Ovary (tissue), 9 donors: ENCODE measurements around the gene USP31. TPM values are rescaled to one million over a fixed set of nuclear protein-coding genes. Genes with fewer than 3 reads are reported as not detected.

Experiments
- DNase-seq, 5 donors: peaks; one replicate each; pipeline ENCODE4 v3.0.0-alpha.2; 2019 to 2020
- H3K27ac ChIP-seq, 2 donors: fragments of 200-600 bp; one replicate each; pipeline versions ENCODE4 v1.5.1 to v1.8.0; 2019 to 2022
- H3K27me3 ChIP-seq: fragments of 200-600 bp; one replicate; pipeline ENCODE4 v1.8.0; 2022
- H3K36me3 ChIP-seq: fragments of 200-600 bp; sonication (generic); one replicate; pipeline ENCODE4 v1.5.1; 2019
- H3K4me1 ChIP-seq: one replicate; pipeline ENCODE4 v1.8.1; 2013; ENCODE audit warnings: mild to moderate bottlenecking, moderate library complexity; ENCODE audit not compliant: insufficient read depth
- H3K4me3 ChIP-seq: fragments of 200-600 bp; sonication (generic); one replicate; pipeline ENCODE4 v1.5.1; 2017
- H3K9me3 ChIP-seq, 2 donors: fragments of 200-600 bp in 1 of 2; sonication (generic) in 1 of 2; one replicate each; pipeline versions ENCODE4 v1.5.1 to v1.8.1; 2013 to 2019; ENCODE audit warnings: mild to moderate bottlenecking in 1 of 2, moderate library complexity in 1 of 2
- EP300 ChIP-seq: sonication (generic); formaldehyde crosslinking; IDR thresholded peaks from one replicate; pipeline ENCODE4 v1.6.1; 2017; ENCODE audit warnings: antibody characterized with exemption
- POLR2A ChIP-seq: fragments of 450-650 bp; IDR thresholded peaks from one replicate; pipeline ENCODE4 v1.6.1; 2017; ENCODE audit warnings: antibody characterized with exemption, mild to moderate bottlenecking, moderate library complexity
- WGBS, 3 donors: extraction: QIAGEN DNeasy Blood & Tissue Kit in 1 of 3; methylation state at CpG; one replicate each; pipeline versions ENCODE4 v1.1.5 to v1.1.7; 2013 to 2017; 5-methylcytosine and 5-hydroxymethylcytosine counted together
- intact Hi-C, 4 donors: fragments of 100-400 bp; cut with DNase I; formaldehyde crosslinking; loops; one replicate each; pipeline versions ENCODE4 v1.11.0 to v1.15.1; 2022 to 2023
- polyA plus RNA-seq, 2 donors: library from polyadenylated mRNA; stranded (reverse); fragments of 200-250 nt in 1 of 2; fragments of 350-450 nt in 1 of 2; fragmentation: Illumina TruSeq in 1 of 2; extraction: RNeasy Lipid Tissue Mini Kit (QIAGEN cat#74804) in 1 of 2; gene quantifications; one replicate each; pipeline ENCODE4 v1.2.3, GENCODE V29; 2013 to 2014
- total RNA-seq, 7 donors: library from RNA; depleted of rRNA in 2 of 7; stranded (reverse); fragments of >200 nt in 2 of 7; fragmentation: NEBNext Ultra II Directional in 3 of 7; extraction: Animal tissue kit (Norgen Biotek cat#: 25700) in 3 of 7; gene quantifications; one replicate each; pipeline versions ENCODE4 v1.1.0 to v1.2.4, GENCODE V29; 2016 to 2023
- TF ChIP-seq, protein P1 (sequence below), 3 donors: fragments of 450-650 bp in 2 of 3; fragments of 200-600 bp in 1 of 3; IDR thresholded peaks; one replicate each; pipeline versions ENCODE4 v1.5.1 to v1.8.0; 2016 to 2022; ENCODE audit warnings: antibody characterized with exemption in 3 of 3, mild to moderate bottlenecking in 1 of 3
- donor health status: DM: no; HTN: no; CAD: no; lungs with moderate emphysema.
- donor health status: DM: no; HTN: no; CAD: no.
- donor health status: Bipolar disorder and iron deficiency.
- donor health status: DM: yes; HTN: yes; CAD: no.
- donor health status: DM: no; HTN: no; CAD: no.
- donor health status: DM: yes; HTN: yes; CAD: no.

Gene USP31
- total and polyA plus RNA-seq, 9 donors = 1.5 to 10.6 (median 7.3) TPM

DNA sequence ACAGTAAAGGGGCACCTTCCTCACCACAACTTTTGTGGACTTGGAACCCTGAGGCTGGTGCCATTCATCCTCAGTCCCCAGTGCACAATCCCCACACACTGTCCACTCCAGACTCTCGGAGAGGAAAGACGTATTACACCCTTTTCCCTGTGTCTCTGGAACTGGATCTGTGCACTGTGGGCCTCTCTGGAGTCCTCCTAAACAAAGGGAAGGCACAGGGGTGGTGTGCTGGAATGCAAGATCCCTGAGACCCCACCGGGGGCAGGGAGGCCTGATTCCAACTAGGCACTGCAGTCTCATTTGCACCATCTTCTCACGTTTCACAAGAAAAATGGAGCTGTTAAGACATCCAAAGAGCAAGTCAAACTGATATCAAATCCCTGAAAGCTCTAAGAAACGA is 89.8 kb downstream of the USP31 start:
- no peaks in the 10 kb centered on the region for H3K27me3 ChIP-seq
- no peak for DNase-seq
- TF ChIP-seq, protein P1, sequence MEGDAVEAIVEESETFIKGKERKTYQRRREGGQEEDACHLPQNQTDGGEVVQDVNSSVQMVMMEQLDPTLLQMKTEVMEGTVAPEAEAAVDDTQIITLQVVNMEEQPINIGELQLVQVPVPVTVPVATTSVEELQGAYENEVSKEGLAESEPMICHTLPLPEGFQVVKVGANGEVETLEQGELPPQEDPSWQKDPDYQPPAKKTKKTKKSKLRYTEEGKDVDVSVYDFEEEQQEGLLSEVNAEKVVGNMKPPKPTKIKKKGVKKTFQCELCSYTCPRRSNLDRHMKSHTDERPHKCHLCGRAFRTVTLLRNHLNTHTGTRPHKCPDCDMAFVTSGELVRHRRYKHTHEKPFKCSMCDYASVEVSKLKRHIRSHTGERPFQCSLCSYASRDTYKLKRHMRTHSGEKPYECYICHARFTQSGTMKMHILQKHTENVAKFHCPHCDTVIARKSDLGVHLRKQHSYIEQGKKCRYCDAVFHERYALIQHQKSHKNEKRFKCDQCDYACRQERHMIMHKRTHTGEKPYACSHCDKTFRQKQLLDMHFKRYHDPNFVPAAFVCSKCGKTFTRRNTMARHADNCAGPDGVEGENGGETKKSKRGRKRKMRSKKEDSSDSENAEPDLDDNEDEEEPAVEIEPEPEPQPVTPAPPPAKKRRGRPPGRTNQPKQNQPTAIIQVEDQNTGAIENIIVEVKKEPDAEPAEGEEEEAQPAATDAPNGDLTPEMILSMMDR (IDR thresholded peaks at IDR 0.05) = no peak
- TF ChIP-seq POLR2A (no peak), EP300 (no peak)
- no peaks in the 10 kb centered on the region for H3K36me3 ChIP-seq
- intact Hi-C loops = no loop called here
- no peaks in the 10 kb centered on the region for H3K4me1 ChIP-seq
- no peaks in the 10 kb centered on the region for H3K9me3 ChIP-seq
- H3K27ac ChIP-seq = no peak overlapping the region
- 43 to 52% (median 49%) methylated on average over 5 of the region's 5 CpGs for WGBS, 3 donors
- H3K4me3 ChIP-seq = no peak overlapping the region

DNA sequence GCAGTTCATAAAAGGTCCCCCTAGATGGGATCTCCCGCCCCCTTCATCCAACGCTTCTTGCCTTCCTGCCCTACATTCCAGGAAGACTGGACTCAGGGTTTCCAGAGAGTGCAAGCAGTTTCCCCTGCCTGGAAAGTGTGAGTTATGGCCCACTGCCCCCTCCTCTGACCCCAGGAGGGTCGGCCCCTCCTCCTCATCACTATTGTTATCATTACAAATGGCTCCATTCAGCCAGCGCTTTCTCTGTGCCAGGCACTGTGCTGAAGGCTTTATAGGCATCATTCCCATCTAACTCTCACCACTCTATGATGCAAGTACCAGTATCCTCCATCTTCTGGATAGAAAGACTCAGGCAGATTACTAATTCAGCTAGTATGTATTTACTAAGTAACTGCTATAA is 90.7 kb downstream of the USP31 start:
- no peak for DNase-seq
- H3K27me3 ChIP-seq = no peaks in the 10 kb centered on the region
- H3K4me1 ChIP-seq = no peaks in the 10 kb centered on the region
- no peak overlapping the region for H3K27ac ChIP-seq
- 22 to 27% (median 26%) methylated on average over 4 of the region's 4 CpGs for WGBS, 3 donors
- no peak overlapping the region for H3K4me3 ChIP-seq
- no peaks in the 10 kb centered on the region for H3K9me3 ChIP-seq
- intact Hi-C loops = no loop called here
- TF ChIP-seq POLR2A = no peak
- no peak for TF ChIP-seq EP300
- TF ChIP-seq, protein P1 (IDR thresholded peaks at IDR 0.05) = no peak
- no peaks in the 10 kb centered on the region for H3K36me3 ChIP-seq

DNA sequence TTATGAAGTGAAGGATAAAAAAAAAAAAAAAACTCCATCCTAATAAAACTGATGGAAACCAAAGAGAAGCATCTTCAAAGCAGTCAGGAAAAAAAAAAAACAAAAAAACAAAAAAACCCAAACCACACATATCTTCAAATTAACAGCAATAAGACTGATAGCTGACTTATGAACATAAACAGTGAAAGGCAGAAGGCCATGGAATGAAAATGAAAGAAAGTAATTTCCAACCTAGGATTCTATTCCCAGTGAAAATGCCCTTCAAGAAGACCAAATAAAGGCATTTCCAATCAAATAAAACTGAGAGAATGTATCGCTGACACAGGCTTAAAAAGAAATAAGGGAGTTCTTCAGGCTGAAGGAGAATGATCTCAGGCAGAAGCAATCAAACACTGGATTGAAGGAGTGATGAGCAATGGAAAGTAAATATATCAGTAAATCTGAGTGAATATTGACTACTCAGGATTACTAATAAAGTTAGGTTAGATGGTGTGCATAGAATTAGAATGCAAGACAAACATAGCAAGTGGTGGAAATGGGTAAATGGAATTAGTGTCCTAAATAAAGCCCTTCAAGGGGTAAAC is 92.1 kb downstream of the USP31 start:
- 59 to 61% (median 59%) methylated on average over 1 of the region's 1 CpG for WGBS, 3 donors
- TF ChIP-seq EP300 (no peak), POLR2A (no peak)
- TF ChIP-seq, protein P1 (IDR thresholded peaks at IDR 0.05) = no peak
- DNase-seq = no peak
- Histone ChIP-seq H3K36me3 (no peaks in the 10 kb centered on the region), H3K4me1 (no peaks in the 10 kb centered on the region), H3K27me3 (no peaks in the 10 kb centered on the region), H3K27ac (no peak overlapping the region), H3K9me3 (no peaks in the 10 kb centered on the region), H3K4me3 (no peak overlapping the region)
- intact Hi-C loops = no loop called here

DNA sequence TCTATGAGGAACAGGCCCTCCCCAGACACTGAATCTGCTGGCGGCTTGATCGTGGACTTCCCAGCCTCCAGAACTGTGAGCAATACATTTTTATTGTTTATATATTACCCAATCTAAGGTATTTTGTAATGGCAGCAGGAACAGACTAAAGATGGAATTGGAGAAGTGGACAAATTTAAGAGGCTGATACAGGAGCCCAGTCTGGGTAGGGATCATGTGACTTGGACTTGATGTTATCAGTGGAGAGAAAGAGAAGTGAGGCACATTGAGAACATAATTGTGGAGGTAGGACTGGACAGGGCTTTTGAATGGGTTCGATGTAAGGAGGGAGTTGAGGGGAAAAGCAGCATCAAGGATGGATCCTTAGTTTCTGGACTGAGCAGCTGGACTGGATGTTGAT is 93.8 kb downstream of the USP31 start:
- Histone ChIP-seq H3K4me1 (no peaks in the 10 kb centered on the region), H3K9me3 (no peaks in the 10 kb centered on the region), H3K27me3 (no peaks in the 10 kb centered on the region), H3K27ac (no peak overlapping the region), H3K4me3 (no peak overlapping the region), H3K36me3 (no peaks in the 10 kb centered on the region)
- TF ChIP-seq POLR2A = no peak
- no peak for TF ChIP-seq EP300
- TF ChIP-seq, protein P1 (IDR thresholded peaks at IDR 0.05) = no peak
- no peak for DNase-seq
- intact Hi-C loops = no loop called here
- 88 to 97% (median 90%) methylated on average over 3 of the region's 3 CpGs for WGBS, 3 donors
